Fibroblast of skin of back (primary cell): ENCODE results near the gene ADGRD2.

ENCODE experiments used
- DNase-seq: peaks from one replicate; pipeline ENCODE4 v3.0.0-alpha.2; 2013

Gene ADGRD2

DNA sequence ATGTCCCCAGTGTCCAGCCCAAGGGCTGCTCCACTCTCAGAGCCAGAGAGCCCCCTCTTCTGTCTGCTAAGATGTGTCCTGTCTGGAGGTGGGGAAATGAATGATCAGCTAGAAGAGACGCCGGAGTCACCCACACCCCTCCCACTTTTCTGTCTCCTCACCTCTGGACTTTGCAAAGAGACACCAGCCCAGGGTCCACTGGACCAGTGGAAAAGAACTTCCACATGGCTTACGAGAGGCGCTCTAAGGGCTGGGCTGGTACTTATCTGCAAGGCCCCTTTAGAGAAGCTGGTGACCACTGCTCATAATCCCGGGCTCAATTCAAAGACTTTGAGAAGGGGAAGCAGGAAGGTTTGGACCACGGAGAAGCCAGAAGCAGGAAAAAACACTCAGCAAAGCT lies 47.8 kb downstream of the ADGRD2 start:
- no peak for DNase-seq

DNA sequence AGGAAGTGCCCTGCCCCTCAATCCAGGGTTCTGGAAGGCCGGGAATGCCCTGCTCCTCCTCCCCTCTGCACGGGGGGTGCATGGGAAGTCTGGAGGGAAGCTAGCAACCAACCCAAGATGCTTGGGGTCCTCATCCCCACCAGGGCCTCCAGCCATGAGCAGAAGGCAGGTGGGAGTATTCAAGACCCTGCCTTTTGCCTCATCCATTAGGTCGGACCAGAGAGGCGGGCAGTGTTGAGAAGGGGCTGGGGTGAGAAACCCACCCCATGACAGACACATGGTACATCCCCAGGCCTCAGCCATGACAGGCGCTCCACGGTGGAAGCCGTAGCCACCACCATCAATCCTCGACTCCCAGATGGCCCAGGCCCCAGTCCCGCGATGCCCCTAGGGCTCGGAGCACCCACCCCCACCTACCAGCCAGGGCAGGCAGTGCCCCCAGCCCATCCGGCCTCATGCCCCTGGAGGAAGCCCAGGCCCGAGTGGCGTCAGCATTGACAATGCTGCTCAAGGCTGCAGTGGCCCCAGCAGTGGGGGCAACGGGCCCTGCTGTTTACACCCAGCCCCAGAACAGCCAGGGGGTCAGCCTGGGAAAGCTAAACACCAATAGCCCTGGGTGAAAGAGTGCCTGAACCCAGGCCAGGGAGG lies 48.4 kb downstream of the ADGRD2 start:
- DNase-seq = no peak

DNA sequence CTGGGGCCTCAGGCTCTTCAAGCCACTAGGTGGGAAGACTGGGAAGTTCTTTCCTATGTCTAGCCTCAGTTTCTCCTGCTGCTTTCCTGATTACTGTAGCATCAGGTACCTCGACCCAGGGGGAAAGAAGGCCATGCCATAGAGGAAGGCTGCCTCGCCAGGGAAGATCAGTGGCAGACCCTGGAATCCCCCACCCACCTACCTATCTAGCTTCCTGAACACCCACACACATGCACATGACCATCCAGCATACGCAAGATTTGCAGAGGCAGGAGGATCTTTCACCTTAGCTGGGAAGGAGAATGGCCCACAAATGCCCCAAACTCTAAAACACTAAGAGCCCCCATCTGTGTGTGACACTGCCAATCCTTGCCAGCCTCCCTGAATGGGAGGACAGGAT lies 49.0 kb downstream of the ADGRD2 start:
- DNase-seq = no peak

DNA sequence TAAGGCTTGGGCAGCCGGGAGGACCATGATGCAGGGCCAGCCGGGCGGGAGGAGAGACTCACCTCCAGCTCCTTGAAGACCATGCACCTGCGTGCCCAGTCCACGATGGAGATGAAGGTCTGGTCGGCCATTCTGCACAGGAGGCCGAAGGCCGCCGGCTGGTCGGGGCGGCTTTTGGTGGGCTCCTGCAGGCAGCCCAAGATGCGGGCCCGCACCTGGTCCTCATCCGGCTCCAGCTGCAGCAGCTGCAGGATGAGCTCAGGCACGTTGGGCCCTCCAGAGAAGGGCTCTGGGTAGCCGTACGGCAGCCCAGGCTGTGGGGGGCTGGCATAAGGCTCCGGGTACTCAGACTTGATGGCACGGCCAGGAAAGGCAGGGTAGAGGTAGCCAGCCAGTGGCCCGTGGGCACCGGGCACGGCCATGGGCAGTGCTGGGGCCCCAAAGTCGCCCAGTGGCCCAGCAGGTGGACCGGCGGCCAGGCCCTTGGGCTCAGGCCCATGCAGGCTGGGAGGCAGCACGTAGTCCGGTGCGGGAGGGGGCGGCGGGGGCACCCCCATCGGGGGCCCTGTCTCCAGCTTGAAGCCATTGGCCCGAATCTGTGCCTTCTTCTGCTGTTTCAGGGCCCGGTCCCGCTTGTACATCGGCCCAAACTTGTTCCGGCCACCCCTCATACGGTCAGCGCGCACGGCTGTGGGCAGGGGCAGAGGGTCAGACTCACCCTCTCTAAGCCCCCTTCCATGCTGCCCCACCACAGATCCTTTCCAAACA lies 50.0 kb downstream of the ADGRD2 start:
- no peak for DNase-seq

DNA sequence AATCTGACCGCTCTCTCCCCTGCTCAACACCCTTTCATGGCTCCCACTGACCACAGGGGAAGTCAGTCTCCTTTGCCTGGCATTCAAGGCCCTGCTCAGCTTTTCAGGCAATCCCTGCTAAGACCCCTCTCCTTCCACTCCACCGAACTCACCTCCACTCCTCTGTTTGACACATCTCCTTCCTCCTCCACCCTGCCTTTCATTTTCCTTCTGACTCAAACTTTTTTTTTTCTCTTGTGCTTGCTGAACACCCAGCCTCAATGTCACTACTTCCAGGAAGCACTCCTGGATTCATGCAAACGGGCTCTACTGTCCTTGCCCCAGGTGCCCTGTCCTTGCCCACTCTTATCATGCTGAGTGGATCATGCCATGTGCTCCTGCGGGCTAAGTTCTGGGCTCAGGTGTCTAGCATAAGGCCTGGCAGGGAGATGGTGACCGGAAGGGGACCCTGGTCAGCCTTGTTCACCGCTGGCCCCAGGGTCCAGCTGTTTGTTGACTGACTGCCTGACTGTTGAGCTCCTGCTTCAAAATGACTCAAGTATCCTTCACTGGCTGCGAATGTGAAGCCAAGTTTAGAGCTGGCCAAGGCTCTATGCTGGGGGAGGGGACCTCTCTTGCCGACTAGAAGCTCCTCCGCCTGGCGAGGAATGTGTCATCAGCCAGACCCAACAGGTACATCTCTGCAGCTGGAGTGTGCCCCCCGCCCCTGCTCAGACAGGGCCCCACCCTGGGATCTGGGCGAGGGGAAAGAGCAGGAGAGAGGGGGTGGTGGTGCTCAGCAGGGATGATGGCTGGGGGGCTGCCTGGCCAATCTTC lies 50.8 kb downstream of the ADGRD2 start:
- no peak for DNase-seq

DNA sequence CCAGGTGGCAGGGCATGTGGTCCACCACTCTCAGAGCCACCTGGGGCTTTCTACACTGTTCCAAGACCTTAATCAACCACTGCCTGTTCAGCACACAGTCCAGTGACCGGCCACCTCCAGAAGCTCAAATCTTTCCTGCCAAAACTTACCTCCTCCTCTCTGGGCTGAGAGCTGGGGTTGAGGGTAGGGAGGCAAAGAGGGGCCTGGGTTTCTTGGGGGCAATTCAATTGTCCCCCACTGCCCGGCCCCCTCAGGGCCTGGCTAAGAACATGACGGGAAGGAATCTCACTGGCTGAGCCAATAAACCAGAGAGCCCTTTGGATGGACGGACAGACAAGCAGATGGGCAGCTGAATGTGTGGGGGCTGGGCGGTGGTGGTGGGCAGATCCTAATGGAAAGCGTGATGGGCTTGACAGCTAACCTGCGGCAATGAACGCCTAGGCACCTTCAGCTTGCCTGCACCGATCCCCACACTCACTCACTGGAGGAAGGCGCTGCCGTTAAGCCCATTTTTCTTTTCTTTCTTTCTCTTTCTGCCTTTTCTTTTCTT lies 51.6 kb downstream of the ADGRD2 start:
- DNase-seq = no peak

DNA sequence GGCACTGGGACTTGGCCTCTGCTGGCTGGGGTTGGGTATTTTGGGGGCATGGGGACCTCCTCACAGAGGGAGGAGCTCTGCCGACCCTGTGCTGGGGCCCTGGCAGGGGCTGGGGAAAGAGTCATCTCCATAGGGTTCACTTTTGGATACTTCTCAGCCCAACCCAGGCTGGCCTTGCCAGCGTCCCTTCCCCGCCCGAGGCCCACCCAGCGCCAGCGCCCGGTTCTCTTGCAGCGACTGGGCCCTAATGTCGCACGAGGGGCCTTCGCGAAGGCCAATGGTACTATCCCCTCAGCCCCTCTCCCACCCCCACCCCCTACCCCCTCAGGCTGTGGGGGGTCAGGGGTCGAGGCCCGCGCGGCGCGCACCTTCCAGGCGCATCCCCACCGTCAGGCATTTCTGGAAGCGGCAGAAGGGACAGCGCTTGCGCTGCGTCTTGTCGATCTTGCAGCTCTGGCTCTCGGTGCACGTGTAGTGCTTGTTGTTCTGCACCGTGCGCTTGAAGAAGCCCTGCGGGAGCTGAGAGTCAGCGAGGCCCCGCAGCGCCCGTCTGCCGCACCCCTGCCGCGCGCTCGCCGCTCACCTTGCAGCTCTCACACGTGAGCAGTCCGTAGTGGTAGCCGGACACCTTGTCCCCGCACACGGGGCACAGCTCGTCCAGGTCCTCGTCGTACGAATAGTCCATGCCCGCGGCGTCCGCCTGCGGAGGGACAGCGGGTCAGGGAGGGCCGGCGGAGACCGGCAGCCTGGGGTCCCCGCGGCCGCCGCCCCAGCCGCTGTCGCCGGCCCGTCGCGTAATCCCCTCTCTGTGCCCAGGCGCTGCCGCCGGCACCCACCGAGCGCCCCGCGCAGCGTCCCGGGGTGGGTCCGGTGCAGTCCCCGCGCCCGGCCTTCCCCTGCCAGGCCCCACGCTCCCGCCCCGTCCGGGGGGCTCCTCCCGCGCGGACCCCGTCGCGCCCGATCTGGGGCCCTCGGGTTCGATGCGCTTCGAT lies 52.8 kb downstream of the ADGRD2 start:
- no peak for DNase-seq

DNA sequence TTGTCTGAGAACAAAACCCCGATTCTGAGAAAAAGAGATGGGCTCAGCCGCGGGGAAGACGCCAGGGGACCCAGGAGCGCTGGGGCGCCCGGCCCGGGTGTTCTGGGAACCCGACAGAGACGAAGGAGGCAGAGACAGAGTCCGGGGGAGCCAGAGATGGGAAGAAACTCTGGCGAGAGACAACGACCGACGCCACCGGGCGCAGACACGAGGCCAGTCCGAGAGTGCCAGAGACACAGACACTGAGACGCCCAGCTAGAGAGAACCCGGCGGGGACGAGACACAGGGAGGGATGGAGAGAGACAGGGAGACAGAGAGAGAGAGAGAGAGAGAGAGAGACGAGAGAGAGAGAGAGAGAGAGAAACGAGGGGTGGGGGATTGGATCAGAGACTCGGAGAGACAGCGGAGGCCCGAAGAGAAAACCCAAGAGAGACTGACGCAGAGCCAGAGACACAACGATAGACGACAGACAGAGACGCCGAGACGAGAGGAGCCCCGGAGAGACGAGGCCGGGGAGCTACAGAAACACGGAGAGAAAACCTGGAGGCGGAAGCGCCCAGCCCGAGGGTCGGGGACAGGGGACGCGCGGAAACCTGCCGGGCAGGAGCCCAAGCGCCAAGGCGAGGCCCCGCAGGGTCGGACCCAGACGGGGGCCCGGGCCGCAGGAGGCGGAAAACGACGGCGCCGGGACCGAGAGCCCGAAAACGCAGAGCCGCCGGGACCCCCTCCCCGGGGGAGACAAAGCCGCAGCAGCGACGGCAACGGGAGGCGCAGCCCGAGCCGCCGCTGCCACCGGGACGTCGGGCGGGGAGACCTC lies 53.7 kb downstream of the ADGRD2 start:
- no peak for DNase-seq

DNA sequence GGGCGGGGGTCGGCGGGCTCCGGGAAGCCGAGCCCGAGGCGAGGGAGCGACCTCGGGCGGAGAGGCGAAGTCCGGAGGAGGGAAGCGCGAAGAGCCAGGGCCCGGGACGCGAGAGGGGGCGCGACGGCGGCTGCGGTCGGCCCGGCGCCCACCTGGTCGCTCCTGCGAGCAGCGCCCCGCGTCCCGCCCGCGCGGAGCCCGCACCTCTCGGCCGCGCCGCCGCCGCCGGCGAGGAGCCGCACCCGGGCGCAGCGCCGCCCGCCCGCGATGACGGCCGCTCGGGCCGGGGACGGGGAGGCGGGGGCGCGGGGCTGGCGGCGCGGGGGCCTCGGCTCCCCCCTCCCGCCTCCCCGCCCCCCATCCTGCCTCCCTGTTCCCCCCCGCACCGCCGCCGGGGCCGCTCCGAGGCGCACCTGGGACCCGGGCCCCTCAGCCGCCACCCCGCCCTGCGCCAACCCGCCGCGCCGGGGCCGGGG lies 54.3 kb downstream of the ADGRD2 start:
- no peak for DNase-seq

DNA sequence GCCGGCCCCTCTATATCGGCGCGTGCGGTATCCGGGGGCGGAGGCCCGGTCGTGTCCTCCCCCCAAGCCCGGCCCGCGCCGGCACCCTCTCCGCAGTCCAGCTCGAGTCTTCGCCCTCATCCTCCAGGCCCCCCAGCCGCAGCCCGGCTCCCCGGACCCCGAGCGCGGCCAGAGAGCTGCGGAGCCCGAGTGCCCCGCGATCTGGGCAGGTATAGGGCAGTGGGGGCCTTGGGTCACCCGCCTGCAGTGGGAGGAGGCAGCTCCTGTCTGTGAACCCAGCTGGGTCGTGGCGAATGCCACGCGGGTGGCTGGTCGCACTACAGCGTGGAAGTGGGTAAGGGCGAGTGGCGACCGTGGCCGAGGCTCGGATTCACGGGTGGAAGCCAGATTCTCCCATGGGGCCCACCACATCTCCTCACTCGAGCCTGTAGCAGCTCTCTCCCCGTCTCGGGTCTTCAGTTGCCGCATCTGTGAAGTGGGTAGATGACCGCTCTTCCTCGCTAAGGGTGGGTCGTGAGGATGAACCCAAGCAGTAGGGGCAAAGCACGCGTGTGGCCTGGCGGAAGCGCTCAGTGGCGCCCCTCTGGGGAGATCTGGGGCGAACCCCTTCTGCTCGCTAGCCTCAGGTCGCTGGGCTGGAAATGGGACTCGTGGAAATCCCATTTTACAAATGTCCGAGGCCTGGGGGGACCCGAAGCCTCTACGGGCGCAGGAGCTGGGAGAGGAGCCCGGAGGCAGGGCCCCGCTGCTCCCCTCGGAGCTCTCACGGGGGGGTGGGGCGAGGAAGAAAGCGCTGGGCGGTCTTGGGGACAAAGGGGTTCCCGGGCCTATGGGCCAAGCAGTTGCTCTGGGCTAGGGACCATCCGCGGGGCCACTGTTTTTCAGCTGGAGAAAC lies 55.0 kb downstream of the ADGRD2 start:
- no peak for DNase-seq

DNA sequence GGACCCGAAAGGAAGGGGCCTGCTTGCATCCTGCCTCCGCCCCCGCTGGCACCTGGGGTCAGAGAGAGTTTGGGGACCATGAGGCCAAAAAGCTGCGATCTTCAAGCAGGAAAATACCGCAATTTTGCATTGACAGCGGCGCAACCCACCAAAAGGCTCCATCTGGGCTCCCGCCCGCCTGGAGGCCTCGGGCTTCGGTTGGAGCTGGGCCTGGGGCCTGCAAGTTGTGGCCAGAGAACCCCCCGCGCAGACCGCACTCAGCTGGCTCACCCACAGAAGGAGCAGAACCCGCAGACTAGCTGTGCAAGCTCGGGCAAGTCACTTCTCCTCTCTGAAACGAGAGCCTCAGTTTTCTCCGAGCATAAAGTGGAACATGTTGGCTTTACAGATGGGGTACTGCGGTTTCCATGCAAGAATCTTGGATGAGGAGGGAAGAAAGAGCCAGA lies 55.7 kb downstream of the ADGRD2 start:
- no peak for DNase-seq

DNA sequence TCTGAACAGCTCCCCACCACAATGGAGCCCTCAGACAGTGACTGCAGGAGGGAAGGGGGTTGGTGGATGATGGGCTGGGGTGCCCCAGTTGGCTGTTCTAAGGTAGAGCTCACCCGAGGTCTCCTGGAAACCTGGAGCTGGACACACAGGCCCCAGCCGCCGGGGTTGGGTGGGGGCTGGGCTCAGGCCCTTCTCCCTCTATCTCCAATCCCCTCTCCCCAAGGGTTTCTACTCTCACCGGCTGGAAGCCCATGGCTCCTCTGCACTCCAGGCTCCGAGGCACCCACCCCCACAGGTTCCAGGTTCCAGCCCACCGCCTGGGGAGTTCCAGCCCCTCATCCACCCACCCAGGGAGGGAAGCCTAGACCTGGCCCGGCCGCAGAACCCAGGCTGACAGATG lies 56.2 kb downstream of the ADGRD2 start:
- no peak for DNase-seq

DNA sequence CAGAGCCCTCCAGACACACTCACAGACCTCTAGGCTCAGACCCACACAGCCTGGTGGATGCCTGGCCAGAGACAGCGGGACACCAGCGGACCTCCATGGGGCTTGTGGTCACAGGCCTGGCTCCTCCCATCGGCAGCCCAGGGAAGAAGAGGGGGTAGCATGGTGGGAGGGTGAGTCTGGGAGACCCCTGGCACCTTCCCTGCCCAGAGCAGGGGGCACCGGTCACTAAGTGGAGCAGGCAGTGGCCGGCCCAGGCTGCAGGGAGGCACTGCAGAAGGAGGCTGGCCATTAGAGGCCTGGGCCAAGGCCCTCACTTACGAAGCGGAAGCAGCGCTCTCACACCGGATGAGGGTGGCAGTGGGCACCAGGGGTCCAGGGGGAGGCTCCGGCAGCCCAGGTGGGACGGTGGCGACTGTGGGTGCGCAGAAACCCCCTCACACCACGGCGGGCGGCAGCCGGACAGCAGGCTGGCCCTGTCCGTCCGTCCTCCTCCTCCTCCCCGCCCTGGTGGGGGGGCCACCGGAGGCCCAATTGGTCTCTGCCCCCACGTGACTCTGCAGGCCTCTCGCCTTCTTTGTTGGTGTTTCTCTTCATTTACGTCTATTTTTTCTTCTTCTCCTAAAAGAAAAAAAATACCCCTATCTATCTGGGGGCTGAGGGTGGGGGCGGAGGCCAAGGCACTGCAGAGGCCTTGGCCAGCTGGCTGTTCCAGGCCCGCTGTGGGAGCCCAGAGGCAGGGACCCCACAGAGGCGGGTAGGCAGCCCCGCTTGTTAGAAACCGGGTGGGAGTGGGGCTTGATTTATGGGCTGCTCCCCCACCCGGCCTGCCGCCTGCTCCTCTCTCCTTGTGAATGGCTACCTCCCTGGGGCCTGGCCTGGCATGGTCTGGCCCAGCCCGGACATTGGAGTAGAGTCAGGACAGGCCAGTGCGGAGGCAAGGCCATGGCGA lies 57.0 kb downstream of the ADGRD2 start, which contains the start of gene NR5A1:
NR5A1 (minus strand) TSS at position 469 of the 949 bp plus-strand sequence. CDS start 4,004 bp downstream, outside the sequence.
- DNase-seq = no peak

DNA sequence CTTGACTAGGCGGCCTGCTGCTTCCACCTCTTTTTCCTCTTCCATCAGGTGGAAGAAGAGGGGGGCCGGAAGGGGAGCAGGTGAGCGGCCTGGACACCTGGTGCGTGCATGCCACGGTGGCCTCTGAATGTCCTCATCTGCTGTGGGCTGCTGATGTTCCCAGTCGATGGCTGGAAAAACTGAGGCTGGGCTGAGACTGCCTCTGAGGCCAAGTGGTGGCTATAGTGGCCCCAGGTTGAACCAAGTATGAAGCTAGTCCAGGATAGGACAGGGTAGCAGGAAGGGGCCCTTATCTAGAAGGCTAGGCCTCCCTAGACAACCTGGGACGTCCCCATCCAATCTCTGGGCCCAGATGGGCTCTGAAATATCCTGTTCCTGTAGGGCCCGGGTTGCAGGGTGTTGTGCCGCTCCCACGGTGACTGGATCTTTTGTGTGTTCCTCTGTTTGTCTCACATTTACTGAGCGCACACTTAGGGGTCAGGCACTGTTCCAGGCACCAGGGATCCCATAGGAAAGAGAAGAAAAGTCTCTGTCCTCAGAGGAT lies 57.7 kb downstream of the ADGRD2 start:
- no peak for DNase-seq

DNA sequence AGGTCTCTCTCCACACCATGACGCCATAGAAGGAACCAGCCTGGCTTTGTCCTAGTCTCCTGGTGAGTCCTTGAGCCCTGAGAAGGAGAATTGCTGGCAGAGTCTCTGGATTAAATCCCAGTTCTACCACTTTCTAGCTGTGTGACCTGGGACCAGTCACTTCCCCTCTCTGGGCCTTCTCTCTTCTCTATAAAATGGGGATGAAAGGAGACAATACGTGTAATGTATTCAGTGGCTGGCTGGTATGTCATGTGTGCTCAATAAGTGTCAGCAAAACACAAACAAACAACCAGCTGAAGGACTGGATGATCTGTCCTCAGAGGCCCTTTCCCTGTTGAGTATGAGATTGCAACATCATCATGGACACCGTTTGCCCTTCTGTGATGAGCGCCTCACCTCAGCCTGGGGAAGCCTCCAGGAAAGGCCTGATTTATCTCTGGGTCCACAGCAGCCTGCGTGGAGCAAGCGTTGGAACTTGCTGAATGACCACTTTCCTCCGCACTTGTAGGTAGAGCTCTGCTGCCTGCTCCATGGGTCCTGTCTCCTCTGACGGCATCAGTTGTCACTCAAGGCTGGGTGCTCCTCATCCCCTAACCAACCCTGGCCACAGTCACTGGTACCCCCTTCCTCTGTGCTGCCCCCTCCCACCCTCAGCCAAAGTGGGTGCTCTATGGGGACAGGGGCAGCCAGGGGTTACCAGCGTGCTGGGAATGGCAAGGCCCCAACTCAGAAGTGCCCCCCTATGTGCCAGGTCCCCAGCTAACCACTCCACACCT lies 60.6 kb downstream of the ADGRD2 start:
- DNase-seq = no peak

DNA sequence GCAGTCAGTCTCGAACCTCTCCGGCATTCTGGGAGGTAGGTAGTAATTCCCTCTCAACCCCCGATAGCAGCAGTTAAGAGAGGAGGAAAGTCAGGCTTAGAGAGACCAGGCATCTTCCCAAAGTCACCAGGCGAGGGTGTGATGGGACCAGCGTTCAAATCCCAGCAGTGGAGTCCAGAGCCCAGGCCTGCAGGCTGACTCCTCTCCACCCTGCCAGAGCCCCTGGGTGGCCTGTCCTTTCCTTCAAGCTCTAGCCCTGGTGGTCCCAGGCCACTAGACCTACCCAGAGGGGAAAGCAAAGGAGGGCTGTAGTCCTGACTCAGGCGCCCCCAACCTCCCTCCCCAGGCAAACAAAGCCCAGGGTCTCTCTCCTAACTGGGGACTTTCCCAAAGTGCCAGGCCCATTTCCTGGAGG lies 61.2 kb downstream of the ADGRD2 start:
- DNase-seq = no peak
